GM18498 (cell line): ENCODE data around the gene FOXK1.

ENCODE experiments used
- ATAC-seq: cut with Tn5 transposase; IDR thresholded peaks from one replicate; pipeline ENCODE4 v1.9.1; 2021; ENCODE audit warnings: mild to moderate bottlenecking, moderate library complexity; ENCODE audit not compliant: unreplicated experiment

FOXK1 gene

GRCh38 chr7:4742051-4742573 lies 60.0 kb downstream of the FOXK1 start:
- ATAC-seq, result no peak

GRCh38 chr7:4742852-4743251 lies 60.8 kb downstream of the FOXK1 start:
- no peak for ATAC-seq

- ATAC-seq, result peak; percentile 85
Measured at GRCh38 chr7:4744391-4745264, 62.5 kb downstream of the FOXK1 start.

- ATAC-seq, result peak; percentile 37
Measured at GRCh38 chr7:4745265-4745919, 63.3 kb downstream of the FOXK1 start.

- no peak for ATAC-seq
Measured at GRCh38 chr7:4745971-4746919, 64.2 kb downstream of the FOXK1 start.

GRCh38 chr7:4747013-4747412 lies 64.9 kb downstream of the FOXK1 start:
- ATAC-seq, result no peak

- no peak for ATAC-seq
Measured at GRCh38 chr7:4747746-4748145, 65.7 kb downstream of the FOXK1 start.

GRCh38 chr7:4748231-4748681 lies 66.2 kb downstream of the FOXK1 start:
- ATAC-seq, result no peak

GRCh38 chr7:4749363-4749762 lies 67.3 kb downstream of the FOXK1 start:
- ATAC-seq, result no peak

- ATAC-seq, result no peak
Measured at GRCh38 chr7:4749798-4750197, 67.7 kb downstream of the FOXK1 start.

GRCh38 chr7:4751398-4751947 lies 69.4 kb downstream of the FOXK1 start:
- no peak for ATAC-seq

GRCh38 chr7:4753598-4754432 lies 71.7 kb downstream of the FOXK1 start:
- peak; percentile 76 for ATAC-seq

- no peak for ATAC-seq
Measured at GRCh38 chr7:4754433-4755010, 72.4 kb downstream of the FOXK1 start.

GRCh38 chr7:4755045-4755444 lies 73.0 kb downstream of the FOXK1 start:
- ATAC-seq, result no peak

- ATAC-seq, result no peak
Measured at GRCh38 chr7:4758111-4758510, 76.0 kb downstream of the FOXK1 start.

- no peak for ATAC-seq
Measured at GRCh38 chr7:4758791-4759190, 76.7 kb downstream of the FOXK1 start.

- no peak for ATAC-seq
Measured at GRCh38 chr7:4759211-4759610, 77.1 kb downstream of the FOXK1 start.

- ATAC-seq, result no peak
Measured at GRCh38 chr7:4760952-4761351, 78.9 kb downstream of the FOXK1 start.
